ENCODE results near the gene ITGB2.

The ITGB2 gene

DNA sequence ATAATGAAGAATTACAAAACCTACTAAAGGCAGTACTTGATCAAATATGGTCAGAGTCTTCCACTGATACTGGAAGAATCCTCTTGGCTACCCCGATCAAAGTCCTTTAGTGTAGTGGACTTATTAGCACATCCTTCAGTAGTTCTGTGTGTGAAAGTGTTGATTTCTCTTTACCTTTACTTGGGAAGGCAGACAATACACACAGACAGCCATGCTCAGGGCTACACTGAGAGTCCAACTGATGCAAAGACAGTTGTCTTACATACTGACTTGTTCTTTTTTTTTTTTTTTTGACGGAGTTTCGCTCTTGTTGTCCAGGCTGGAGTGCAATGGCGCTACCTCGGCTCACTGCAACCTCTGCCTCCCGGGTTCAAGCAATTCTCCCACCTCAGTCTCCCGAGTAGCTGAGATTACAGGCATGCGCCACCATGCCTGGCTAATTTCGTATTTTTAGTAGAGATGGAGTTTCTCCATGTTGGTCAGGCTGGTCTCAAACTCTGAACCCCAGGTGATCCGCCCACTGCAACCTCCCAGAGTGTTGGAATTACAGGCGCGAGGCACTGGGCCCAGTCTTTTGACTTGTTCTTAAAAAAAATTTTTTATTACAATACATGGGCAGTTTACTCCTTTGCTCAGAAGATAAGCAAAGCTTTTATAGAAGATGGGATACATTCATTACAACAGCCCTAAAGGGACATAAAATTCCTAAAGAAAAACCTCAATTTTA lies 43.7 kb downstream of the ITGB2 start:
- no peaks in the 10 kb centered on the region for H3K9me3 Mint-ChIP-seq
- no peaks in the 10 kb centered on the region for H3K27me3 Mint-ChIP-seq (ENCODE audit: low read depth)
- H3K36me3 Mint-ChIP-seq (ENCODE audit: low read depth): peaks cover 5% of the 10 kb centered on the region
- H3K4me1 Mint-ChIP-seq (ENCODE audit: low read depth): peaks cover 40% of the 10 kb centered on the region
- H3K27ac Mint-ChIP-seq: no peak overlapping the region
- H3K4me3 Mint-ChIP-seq: no peak overlapping the region

DNA sequence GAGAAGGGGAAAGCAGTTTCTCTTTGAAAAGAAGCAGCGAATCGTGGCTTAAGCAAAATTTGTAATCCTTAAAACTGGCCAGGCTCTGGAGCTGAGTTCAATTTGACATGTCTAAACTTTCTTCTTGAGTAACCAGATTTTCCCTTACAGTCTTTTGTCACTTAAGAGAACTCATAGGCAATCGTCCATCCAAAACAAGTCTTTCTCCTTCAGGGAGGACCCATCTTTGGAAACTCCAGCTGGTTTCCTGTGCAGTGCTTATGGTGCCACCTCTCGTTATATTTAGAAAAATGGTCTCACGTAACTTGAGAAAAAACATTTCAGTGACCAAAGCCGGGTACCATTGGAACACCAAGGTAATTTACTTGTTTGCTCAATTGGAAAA lies 45.4 kb downstream of the ITGB2 start:
- H3K4me3 Mint-ChIP-seq: peak overlapping the region; percentile 77
- H3K27me3 Mint-ChIP-seq (ENCODE audit: low read depth): no peaks in the 10 kb centered on the region
- H3K27ac Mint-ChIP-seq: peak overlapping the region; percentile 95
- no peaks in the 10 kb centered on the region for H3K9me3 Mint-ChIP-seq
- peaks cover 36% of the 10 kb centered on the region for H3K4me1 Mint-ChIP-seq (ENCODE audit: low read depth)
- peaks cover 4% of the 10 kb centered on the region for H3K36me3 Mint-ChIP-seq (ENCODE audit: low read depth)

DNA sequence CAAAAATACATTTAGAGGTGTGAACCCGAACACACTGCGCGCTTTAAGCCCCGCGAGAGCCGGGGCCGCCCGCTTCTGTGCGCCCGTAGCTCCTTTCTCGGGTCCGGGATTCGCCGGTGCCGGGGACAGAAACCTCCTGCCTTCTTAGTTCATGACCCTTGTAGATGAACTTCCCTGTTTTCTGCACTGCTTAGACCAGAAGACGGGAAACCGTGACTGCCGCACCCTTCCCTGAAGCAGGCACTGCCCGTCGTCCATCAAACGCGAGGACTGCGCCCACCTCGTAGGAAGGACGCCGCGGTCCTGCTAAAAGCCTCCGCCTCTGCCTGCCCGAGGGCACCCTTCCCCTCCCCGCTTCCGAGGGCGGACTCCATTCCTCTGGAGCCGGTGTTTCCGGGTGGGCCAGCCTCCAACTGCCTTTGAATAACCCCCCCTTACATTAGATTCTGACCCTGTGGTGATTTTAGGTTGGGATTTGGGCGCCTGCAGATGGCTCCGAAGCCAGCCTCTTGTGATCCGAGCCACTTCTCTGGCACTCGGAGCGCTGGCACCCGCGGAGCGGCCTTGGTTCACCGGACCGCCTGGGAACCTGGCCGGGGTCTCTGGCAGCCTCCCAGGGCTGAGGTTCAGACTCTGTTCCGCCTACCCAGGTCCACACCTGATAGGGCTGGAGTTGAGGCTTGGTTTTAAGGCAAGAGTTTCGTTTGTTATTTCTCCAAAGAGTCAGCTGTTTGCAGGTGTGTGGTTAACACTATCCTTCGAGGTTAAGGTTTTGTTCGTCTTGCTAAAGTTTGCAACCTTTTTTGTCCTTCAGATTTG lies 46.0 kb downstream of the ITGB2 start:
- H3K36me3 Mint-ChIP-seq (ENCODE audit: low read depth): peaks cover 4% of the 10 kb centered on the region
- peak overlapping the region; percentile 77 for H3K4me3 Mint-ChIP-seq
- peaks cover 37% of the 10 kb centered on the region for H3K4me1 Mint-ChIP-seq (ENCODE audit: low read depth)
- no peaks in the 10 kb centered on the region for H3K27me3 Mint-ChIP-seq (ENCODE audit: low read depth)
- no peaks in the 10 kb centered on the region for H3K9me3 Mint-ChIP-seq
- peak overlapping the region; percentile 95 for H3K27ac Mint-ChIP-seq

DNA sequence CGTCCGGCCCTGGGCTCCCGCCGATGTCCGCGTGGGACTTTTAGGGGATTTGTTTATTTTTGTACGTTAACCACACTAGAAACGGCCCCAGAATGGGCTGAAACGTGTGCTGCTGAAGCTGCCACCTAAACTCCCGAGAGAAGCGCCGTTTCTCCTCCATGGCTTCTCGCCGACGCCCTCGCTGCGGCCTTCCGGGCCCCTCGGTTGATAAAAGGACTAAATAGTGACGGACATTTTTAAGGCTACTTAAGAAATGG lies 46.5 kb downstream of the ITGB2 start:
- H3K4me3 Mint-ChIP-seq: peak overlapping the region; percentile 77
- H3K36me3 Mint-ChIP-seq (ENCODE audit: low read depth): peaks cover 4% of the 10 kb centered on the region
- H3K27ac Mint-ChIP-seq: peak overlapping the region; percentile 95
- no peaks in the 10 kb centered on the region for H3K9me3 Mint-ChIP-seq
- H3K4me1 Mint-ChIP-seq (ENCODE audit: low read depth): peaks cover 39% of the 10 kb centered on the region
- no peaks in the 10 kb centered on the region for H3K27me3 Mint-ChIP-seq (ENCODE audit: low read depth)

DNA sequence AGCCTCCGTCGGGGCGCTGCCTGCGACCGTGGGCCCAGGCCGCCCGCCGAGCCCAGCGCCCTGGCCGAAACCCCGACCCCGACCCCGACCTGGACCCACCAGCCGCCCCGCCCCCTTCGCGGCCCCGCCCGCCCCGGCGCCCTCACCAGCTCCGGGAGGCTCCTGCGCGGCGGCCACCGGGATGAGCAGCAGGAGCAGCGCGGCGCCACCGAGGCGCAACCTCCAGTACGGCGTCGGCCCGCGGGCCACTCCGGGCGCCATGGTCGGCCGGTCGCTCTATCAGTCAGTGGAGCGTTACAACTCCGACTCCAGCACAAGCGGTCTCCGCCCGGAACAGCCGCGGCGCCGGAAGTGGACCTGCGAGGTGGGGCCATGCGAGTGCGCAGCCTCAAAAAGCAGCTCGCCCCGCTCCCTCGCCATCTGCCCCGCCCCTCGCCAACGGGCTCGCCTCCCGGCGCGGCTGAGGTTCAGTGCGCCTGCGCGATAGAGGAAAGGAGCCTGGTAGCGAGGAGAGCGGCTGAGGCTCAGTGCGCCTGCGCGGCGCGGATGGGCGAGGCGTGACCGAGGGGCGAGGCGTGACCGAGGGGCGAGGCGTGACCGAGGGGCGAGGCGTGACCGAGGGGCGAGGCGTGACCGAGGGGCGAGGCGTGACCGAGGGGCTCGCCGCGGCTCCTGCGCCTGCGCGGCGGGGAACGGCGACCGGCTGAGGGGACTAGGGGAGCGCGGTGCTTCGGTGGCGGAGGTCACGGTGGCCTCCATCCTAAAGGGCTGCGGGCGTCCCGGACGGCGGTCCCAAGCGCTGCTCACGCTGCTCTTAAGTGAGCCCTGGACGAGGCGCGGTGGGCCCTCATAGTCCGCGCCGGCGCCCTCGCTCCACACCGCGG lies 47.1 kb downstream of the ITGB2 start, which contains the start of gene PTTG1IP:
Gene PTTG1IP (minus strand): TSS at position 335 of the 884 bp plus-strand sequence. CDS start 74 bp downstream, at position 261.
- peaks cover 44% of the 10 kb centered on the region for H3K4me1 Mint-ChIP-seq (ENCODE audit: low read depth)
- peaks cover 6% of the 10 kb centered on the region for H3K36me3 Mint-ChIP-seq (ENCODE audit: low read depth)

DNA sequence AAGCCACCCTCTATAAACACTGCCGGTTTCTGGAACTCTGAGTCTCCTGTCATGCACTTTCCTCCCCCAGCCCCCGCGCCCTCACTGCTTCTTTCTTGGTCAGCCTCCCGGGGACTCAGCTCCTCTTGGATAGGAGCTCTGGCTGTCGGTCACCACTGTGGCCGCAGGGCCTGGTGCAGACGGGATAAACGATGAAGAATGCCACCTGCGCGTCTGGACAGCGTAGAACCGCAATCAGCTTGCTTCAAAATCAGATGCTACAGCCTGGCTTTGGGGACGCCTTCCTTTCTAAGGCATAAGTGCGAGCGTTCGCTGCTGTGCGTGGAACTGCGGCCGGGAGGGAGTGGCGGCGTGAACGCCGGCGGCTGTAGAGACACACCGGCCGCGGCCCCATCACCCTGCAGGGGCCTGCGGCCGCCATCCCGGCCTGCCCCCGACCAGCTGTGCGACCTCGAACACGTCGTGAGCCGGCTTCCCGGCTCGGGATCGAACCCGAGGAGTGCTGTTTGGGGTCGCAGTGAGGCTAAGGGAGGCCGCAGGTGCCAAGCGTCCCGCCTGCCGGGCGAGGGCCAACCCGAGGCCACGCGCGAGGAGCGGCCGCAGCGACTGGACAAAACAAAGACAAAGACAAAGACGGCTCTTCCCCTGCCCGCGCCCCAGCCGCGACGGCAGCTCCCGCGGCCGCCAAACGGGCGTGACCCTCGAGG lies 47.9 kb downstream of the ITGB2 start:
- peak overlapping the region; percentile 89 for H3K4me3 Mint-ChIP-seq
- peaks cover 9% of the 10 kb centered on the region for H3K36me3 Mint-ChIP-seq (ENCODE audit: low read depth)
- H3K27ac Mint-ChIP-seq: peak overlapping the region; percentile 68
- H3K27me3 Mint-ChIP-seq (ENCODE audit: low read depth): no peaks in the 10 kb centered on the region
- H3K4me1 Mint-ChIP-seq (ENCODE audit: low read depth): peaks cover 52% of the 10 kb centered on the region
- no peaks in the 10 kb centered on the region for H3K9me3 Mint-ChIP-seq

More for the DNA sequence above, 47.1 kb downstream of the ITGB2 start, which contains the start of gene PTTG1IP:
- Mint-ChIP-seq H3K4me3 (peak within 1 kb of the TSS; percentile 89), H3K9me3 (no peaks in the 10 kb centered on the region), H3K27me3 (ENCODE audit: low read depth) (no peaks in the 10 kb centered on the region), H3K27ac (peak within 1 kb of the TSS; percentile 95)

DNA sequence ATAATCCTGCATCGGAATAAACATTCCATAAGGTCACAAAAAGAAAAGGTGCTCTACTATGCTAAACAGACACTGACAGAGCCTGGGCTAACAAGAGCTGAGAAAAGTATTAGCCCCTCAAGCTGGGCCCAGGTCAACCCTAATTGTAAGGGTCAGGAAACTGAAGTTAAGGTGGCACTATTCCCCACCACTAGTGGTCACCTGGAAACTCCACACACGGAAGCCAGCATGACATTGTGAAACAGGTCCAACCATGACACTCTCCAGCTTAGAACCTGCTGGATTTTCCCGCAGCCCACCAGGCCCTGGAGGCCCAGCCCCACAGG lies 48.4 kb downstream of the ITGB2 start:
- Mint-ChIP-seq H3K36me3 (ENCODE audit: low read depth) (peaks cover 9% of the 10 kb centered on the region), H3K27me3 (ENCODE audit: low read depth) (no peaks in the 10 kb centered on the region), H3K27ac (peak overlapping the region; percentile 68), H3K4me1 (ENCODE audit: low read depth) (peaks cover 57% of the 10 kb centered on the region), H3K9me3 (no peaks in the 10 kb centered on the region), H3K4me3 (peak overlapping the region; percentile 89)

DNA sequence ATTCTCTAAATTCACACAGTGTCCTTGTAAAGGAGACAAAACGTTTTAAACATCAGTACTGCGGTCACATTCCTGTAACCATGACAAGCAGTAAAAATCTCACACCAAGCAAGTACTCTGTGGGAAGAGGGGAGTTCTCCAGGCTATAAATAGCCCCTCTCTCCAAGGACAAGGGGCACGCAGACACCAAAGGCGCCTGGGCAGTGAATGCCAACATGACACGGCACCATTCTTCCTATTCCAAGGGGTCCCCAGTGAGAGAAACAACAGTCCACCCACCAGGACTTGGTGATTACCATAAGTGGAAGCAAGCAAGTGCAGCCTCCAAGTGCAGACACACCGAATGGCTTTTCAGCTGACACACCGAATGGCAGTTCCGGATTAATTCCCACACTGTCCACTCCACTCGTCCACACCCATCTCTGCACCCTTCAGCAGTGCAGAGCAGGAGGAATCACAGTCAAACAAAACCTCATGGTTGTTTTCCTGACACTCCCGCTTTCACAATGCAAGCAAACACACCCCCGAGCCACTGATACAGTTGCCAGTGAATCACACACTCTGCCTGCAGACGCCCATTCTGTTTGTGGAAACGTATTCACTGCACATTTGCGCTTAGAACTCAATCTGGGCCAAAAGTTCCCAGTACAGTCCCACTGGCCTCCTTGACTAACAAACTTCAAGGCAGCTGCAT lies 49.0 kb downstream of the ITGB2 start:
- peak overlapping the region; percentile 58 for H3K27ac Mint-ChIP-seq
- no peaks in the 10 kb centered on the region for H3K9me3 Mint-ChIP-seq
- H3K4me3 Mint-ChIP-seq: peak overlapping the region; percentile 89
- peaks cover 11% of the 10 kb centered on the region for H3K36me3 Mint-ChIP-seq (ENCODE audit: low read depth)
- H3K27me3 Mint-ChIP-seq (ENCODE audit: low read depth): no peaks in the 10 kb centered on the region
- H3K4me1 Mint-ChIP-seq (ENCODE audit: low read depth): peaks cover 61% of the 10 kb centered on the region

DNA sequence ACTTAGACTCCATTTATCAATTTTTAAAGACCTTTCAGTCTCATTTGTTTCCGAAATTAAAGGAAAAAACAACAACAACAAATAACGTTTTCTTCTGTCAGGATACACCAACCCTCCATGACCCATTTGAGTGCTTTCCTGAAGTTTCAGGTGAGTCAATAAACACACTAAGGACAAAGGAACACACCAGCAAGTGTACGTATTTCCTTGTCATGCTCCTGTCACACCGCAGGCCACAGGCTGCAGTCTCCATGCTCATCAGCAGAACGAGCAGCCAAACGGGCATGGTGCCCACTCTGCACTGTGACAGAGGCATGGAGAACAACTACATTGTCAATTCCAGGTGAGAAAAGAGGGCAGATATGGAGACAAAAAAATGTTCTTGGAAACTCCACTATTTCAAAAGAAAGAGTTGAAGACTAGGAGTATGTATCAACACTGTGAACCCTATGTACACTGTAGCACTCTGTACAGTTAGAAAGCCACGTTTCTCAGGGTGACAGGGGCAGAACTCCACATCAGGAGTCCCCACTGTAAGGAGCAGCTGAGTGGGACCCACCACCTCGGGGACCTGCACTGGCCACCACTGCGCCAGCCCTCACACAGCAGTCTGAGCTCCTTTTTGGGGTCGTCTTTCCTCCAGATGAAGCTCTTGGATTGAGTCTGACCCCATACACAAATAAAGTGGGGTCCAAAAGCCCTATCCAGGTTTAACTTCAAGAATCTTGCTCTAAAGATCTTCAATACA lies 49.8 kb downstream of the ITGB2 start:
- Mint-ChIP-seq H3K4me1 (ENCODE audit: low read depth) (peaks cover 68% of the 10 kb centered on the region), H3K4me3 (peak overlapping the region; percentile 89), H3K27me3 (ENCODE audit: low read depth) (no peaks in the 10 kb centered on the region), H3K9me3 (no peaks in the 10 kb centered on the region), H3K36me3 (ENCODE audit: low read depth) (peaks cover 14% of the 10 kb centered on the region), H3K27ac (peak overlapping the region; percentile 71)

DNA sequence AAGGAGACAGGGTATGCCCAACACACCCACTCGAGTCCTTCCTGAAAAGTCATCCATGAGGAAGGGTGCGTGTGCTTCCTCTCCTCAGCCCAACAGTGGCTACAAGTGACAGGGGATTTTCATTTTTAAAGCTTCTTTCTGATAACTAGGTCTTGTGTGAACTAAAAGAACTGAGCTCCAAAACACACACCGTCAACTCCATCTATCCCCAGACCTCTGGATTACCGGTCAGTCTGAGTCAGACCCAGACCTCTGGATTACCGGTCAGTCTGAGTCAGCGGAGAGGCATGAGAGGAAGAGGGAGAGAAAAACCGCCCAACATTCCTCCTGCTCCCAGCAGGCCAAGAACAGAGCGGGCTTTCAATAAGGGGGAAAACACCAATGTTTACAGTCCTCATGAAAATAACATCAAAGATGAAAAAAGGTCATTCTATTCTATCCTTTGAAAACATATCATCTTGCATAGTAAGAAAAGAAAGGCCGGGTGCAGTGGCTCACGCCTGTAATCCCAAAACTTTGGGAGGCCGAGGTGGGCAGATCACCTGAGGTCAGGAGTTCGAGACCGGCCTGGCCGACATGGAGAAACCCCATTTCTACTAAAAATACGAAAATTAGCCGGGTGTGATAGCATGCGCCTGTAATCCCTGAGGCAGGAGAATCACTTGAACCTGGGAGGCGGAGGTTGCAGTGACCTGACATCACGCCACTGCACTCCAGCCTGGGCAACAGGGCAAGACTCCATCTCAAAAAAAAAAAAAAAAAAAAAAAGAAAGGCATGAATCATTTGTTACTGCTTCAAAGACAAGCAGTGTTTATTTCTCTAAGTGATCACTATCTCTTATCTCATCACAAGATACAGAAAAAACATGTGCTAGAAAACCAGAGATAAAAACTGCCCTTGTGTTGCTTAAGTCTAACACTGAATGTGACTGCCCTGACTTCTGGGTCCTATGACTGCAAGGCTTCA lies 50.6 kb downstream of the ITGB2 start:
- Mint-ChIP-seq H3K4me3 (peak overlapping the region; percentile 78), H3K36me3 (ENCODE audit: low read depth) (peaks cover 19% of the 10 kb centered on the region), H3K27me3 (ENCODE audit: low read depth) (no peaks in the 10 kb centered on the region), H3K9me3 (no peaks in the 10 kb centered on the region), H3K4me1 (ENCODE audit: low read depth) (peaks cover 72% of the 10 kb centered on the region), H3K27ac (peak overlapping the region; percentile 71)

DNA sequence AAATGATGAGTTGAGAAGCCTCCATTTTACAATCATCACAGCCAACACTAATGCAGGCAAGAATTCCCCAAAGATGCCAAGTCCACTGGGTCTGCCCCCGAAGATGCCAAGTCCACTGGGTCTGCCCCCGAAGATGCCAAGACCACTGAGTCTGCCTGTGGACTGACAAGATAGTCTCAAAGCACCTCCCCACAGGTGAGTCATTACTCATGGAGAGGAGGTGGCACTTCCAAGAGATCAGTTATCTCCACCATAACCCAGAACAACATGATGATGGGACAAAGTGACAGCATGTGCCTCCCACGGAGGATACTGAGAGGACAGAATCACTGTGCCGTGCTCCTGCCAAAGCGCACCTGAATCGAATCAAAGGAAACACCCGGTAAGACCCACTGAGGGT lies 52.0 kb downstream of the ITGB2 start:
- peaks cover 65% of the 10 kb centered on the region for H3K4me1 Mint-ChIP-seq (ENCODE audit: low read depth)
- H3K27ac Mint-ChIP-seq: peak overlapping the region; percentile 93
- no peaks in the 10 kb centered on the region for H3K27me3 Mint-ChIP-seq (ENCODE audit: low read depth)
- peaks cover 19% of the 10 kb centered on the region for H3K36me3 Mint-ChIP-seq (ENCODE audit: low read depth)
- H3K9me3 Mint-ChIP-seq: no peaks in the 10 kb centered on the region
- peak overlapping the region; percentile 83 for H3K4me3 Mint-ChIP-seq

DNA sequence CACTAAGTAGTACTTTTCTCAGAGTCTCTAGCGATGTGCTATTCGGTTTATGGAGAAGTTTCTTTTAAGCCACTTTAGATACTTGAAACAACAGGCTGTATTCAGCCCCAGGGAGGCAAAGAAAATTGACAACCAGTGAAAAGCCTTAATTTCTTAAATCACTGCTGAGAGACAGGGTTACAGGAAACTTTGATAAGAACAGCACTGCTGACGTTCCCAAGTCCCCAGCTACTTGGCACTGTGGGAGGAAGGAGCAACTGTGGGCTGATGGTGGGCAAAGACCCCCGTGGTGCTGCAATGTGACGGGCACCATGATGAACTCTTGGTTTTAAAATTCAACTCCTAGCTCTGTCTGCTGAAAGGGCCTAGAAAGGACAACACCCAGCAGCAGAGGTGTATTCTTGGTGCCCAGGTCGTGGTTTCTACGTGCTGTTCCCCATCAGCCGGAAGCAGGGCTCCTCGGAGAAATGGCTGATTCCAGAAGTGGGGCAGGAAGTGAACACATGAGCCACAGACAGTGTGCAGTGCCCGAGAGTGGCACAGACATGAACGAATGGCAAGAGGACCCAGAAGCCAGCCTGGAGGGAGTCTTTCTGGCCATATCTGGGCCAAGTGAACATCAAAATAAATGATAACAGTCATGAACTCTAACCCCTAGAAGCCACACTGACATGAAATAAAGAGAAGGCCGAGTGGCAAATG lies 52.5 kb downstream of the ITGB2 start:
- peak overlapping the region; percentile 93 for H3K27ac Mint-ChIP-seq
- H3K27me3 Mint-ChIP-seq (ENCODE audit: low read depth): no peaks in the 10 kb centered on the region
- peaks cover 65% of the 10 kb centered on the region for H3K4me1 Mint-ChIP-seq (ENCODE audit: low read depth)
- no peaks in the 10 kb centered on the region for H3K9me3 Mint-ChIP-seq
- H3K36me3 Mint-ChIP-seq (ENCODE audit: low read depth): peaks cover 19% of the 10 kb centered on the region
- peak overlapping the region; percentile 83 for H3K4me3 Mint-ChIP-seq
